GM18951 (cell line): ENCODE measurements around the gene NECTIN2.

Experiments used
- POLR2A ChIP-seq: IDR thresholded peaks from 4 replicates; pipeline ENCODE4 v1.6.1; 2011; ENCODE audit warnings: mild to moderate bottlenecking; ENCODE audit not compliant: insufficient read length, insufficient read depth; ENCODE audit errors: extremely low read depth
- in situ Hi-C: fragments of 300-500 bp; cut with MboI; formaldehyde crosslinking; loops from one replicate; pipeline ENCODE4 v1.12.0; 2022; ENCODE audit warnings: low sequenced_read_pairs, mixed read lengths, inconsistent platforms; ENCODE audit not compliant: unreplicated experiment

The NECTIN2 gene

DNA sequence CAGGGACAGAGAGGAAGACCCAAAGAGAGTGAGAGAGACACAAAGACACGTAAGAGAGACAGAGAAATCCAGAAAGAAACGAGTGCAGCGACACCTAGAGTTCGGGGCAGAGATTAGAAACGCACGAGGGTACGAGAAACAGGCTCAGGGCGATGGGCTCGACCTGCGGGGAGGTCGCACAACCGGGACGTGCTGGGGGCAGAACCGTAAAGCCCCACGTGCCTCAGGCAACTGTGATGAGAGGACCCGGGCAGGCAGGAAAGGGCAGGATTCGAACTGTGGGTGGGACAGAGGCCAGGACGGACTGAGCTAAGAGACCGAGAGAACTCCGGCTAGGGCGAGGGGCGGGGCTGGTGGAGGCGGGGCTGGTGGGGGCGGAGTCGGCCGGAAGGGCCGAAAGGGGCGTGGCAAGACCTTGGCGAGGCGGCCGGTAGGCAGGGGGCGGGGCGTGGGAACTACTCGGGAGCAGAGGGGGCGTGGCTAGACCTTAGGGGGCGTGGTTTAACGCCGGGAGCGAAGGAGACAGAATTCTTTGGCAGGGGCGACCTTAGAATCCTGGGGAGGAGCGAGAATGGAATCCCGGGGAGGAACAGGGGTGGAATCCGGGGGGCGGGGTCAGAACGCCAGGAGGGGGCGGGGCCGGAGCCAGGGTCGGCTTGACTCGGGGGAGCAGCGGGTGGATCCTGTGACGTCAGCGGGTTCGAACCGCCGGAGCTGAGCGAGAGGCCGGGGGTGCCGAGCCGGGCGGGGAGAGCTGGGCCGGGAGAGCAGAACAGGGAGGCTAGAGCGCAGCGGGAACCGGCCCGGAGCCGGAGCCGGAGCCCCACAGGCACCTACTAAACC, at the start of gene NECTIN2:
TSS of gene NECTIN2 (plus strand) at position 686 of the 843 bp plus-strand sequence. CDS start 229 bp downstream, outside the sequence.
- in situ Hi-C loops, result no loop called here
- no peak for TF ChIP-seq POLR2A

DNA sequence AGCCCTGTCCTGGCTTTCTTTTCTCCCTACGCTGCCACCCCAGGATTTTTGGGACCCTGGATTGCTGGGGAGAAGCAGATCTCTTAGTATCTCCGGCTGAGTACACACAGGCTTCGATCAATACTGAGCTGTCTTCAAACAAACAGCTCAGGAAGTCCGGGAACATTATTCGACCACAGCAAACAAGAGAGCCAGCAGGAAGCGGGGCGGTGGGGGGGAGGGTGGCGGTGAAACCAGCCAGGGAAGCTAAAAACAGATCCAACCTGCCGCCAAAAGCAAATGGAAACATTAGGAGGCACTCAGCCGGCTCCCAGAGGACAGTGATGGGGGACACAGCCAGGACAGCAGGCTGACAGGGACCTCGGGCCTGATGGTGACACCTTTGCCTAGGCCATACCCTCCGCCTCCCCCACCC, 49.4 kb upstream of the NECTIN2 start:
- in situ Hi-C loops, result no loop called here
- TF ChIP-seq POLR2A, result no peak

DNA sequence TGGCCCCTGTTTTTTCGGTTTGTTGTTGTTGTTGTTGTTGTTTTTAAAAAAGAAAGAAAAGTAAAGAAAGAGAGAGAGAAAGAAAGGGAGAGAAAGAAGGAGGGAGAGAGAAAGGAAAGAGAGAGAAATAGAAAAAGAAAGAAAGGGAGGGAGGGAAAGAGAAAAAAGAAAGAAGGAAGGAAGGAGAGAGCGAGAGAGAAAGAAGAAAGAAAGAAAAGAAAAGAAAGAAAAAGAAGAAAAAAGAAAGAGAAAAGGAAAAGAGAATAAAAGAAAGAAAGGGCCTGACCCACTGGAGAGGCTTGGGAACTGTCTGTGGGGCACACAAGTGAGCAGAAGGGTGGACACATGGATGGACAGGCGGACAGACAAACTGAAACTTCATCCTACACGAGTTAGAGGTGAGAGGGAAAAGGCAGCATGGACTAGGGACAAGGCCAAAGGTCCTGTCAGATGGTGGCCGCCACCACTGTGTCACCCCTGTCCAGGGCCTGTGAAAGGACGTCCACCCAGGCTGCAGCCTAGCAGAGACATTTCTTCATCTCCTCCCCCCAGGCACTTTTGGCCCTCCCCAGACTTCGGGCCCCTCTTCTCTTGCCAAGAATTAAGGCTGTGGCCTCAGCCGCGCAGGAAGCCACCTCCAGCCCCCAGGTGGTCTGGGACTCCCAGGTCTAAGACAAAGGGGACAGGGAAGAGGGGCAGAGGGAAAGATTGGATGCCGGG, 46.3 kb upstream of the NECTIN2 start:
- in situ Hi-C loops, result no loop called here
- no peak for TF ChIP-seq POLR2A

DNA sequence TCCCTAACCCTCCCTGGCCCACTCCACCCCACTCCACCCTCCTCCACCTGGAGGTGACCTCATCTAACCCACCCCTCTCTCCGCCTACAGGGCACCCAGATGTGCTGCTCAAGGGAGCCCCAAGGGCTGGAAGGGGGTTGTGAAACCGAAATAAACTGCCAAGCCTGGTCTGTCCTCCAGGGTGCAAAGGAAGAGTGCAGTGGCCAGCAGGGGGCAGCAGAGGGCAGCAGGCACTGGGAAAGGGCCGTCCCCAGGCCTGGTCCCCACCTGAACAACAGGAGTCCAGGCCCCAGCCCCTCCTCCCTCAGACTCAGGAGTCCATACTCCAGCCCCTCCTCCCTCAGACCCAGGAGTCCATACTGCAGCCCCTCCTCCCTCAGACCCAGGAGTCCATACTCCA, 45.6 kb upstream of the NECTIN2 start:
- no peak for TF ChIP-seq POLR2A
- in situ Hi-C loops, result no loop called here

DNA sequence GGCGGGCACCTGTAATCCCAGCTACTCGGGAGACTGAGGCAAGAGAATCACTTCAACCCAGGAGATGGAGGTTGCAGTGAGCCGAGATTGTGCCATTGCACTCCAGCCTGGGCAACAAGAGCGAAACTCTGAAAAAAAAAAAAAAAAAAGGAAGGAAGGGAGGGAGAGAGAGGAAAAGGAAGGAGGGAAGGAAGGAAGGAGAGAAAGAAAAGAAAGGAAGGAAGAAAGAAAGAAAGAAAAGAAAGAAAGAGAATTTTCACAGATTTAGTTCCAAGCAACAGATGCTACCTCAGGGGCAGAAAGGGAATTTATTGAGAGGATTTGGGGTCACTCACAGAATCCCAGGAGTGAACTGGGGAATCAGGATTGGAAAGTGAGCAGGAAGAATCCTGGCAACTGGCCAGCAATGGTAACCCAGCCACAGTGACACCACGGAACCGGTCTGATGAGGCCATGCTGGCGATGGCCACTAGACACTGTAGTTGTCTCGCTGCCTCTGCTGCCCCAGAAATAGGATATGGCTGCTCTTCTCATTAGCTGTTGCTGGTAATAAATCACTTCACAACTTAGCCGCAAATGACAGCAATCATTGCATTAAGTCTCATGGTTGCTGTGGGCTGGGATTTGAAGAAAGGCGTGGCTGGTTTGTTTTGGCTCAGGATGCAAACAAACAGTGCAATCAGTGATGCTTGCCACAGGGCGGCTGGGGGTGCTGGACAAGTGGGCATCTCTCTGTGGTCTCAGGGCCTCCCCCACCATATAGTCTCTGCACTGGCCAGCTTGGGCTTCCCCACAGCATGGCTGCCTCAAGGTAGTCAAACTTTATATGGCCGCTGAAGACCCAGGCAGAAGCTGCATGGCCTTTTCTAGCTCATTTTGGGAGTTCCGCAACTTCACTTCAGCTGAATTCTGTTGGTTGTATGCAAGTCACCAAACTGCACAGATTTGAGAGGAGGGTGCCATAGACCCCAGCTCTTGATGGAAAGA, 42.4 kb upstream of the NECTIN2 start:
- in situ Hi-C loops, result no loop called here
- no peak for TF ChIP-seq POLR2A

DNA sequence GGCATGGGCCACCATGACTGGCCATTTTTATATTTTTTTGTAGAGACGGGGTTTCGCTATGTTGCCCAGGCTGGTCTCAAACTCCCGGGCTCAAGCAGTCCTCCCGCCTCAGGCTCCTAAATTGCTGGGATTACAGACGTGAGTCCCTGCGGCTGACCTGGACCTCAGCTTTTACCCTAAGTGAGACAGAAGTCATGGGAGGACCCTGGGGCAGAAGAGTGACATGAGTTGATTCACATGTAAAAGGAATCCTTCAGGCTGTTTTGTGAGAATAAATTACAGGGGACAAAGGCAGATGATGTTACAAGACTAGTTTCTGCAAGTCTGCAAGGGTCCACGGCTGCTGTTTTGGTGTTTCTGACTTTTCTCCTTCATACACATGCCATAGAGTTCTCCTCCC, 39.8 kb upstream of the NECTIN2 start:
- TF ChIP-seq POLR2A, result no peak
- in situ Hi-C loops, result no loop called here

DNA sequence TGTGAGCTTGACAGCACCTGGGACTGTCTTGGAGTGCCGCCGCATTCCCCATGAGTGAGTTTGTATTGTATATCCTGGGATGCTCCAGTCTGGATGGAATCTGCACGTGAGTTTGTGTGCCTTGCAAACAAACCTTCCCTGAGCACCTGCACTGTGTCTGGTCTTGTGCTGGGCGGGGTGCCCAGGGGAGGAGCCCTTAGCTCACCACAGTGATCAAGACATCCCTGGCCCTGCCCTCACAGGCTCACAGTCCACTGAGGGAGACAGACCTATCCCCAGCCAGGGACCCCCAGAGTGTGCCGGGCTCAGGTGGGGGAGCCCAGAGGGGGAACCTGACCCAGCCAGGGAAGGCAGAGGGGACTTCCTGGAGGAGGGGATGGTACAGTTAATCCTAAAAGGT, 38.9 kb upstream of the NECTIN2 start:
- TF ChIP-seq POLR2A, result no peak
- in situ Hi-C loops, result no loop called here

DNA sequence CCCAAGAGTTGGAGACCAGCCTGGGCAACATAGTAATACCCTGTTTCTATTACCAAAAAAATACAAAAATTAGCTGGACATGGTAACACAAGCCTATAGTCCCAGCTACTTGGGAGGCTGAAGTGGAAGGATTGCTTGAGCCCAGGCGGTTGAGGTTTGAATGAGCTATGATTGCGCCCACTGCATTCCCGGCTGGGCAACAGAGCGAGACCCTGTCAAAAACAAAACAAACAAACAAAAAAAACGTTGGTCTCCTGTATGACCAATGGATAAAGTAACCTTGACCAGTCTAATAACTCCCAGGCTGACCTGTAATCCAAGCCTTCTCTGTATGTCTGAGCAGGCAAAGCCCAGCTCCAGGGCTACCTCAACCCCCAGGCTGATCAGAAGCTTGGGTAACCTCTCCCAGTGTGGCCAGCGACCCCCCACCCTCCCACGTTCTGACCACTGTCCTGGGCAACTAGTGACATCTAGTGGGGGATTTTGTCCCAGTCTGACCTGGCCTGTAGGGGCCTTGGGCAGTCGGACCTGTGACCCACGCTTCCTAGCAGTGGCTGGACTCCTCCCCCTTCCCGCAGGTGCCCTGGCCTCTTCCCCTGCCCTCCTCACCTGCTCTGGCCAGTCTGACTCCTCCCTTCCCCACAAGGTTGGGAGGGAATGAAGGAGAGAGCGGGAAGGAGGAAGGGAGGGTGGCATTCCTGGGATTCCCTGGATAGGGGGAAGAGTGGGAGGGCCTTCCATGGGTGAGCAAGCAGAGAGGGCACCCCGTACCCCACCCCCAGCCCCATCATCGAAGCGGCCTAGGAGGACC, 38.2 kb upstream of the NECTIN2 start:
- TF ChIP-seq POLR2A, result no peak
- in situ Hi-C loops, result no loop called here

DNA sequence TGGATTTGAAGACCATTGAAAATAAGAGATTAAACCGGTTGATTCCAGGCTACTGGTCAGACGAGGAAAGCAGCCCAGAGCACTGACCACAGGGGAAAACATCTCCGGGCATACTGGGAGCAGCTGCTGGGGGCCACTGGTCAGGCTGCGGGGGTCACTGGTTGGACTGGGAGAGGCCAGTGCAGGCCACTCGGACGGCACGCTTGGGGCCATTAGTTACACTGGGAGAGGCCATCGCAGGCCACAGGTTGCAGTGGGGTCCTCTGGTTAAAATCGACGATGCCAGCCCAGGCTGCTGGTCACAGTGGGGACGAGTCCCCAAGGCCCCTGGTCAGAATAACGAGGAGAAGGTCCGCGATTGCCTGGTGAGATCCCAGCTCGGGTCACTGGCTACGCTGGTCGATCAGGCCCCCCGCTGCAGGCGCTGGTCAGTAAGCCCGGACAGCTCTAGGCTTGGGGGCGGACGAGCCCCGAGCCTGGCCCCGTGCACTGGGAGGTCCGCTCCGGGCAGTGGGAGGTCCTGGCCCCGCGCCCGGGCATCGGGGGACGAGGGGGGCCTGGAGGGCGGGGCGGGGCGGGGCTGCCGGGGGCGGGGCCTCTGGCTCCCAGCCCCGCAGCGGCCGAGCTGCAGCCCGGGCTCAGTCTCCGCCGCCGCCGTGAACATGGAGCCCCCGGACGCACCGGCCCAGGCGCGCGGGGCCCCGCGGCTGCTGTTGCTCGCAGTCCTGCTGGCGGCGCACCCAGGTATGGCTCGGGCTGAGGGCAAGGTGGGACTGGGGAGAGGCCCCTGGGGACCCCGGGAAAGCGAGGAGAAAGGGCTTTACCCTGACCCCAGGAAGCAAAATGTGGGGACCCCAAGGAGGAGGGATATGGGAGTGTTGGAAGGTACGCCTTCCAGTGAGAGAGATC, 37.4 kb upstream of the NECTIN2 start, which contains the start of gene BCAM:
TSS of gene BCAM (plus strand) at position 641 of the 909 bp plus-strand sequence. CDS start at position 663, 22 bp downstream.
- in situ Hi-C loops, result no loop called here
- TF ChIP-seq POLR2A, result no peak

DNA sequence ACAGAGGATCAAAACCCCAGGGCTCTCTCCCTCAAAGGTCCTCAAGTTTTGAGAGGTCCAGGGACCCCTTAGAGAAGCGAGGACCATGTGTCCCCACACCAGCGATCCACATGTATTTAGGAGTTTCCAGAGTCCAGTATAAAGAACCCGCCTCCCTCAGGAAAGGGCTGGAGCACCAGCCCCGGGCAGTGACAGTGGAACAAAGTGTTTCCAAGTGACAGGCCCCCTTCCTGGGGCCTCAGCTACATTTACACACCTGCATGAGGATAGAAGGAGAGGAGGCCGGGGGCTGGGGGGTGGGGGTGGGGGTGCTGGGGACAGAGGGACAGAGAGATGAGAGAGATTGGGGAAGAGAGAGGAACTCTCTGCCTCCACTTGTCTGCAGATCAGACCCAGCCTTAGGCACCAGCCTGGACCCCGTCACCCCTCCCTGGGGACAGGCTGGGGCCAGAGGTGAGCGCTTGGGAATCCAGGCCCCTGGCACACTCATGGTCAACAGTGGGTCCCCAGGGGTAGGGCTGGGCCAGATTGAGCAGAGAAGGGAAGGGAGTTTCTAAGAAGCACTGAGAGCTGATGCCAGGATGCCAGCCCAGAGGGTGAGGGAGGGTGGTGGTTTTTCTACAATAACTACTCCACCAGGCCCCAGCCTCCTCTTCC, 36.4 kb upstream of the NECTIN2 start:
- no peak for TF ChIP-seq POLR2A
- in situ Hi-C loops, result no loop called here
